Colonic mucosa (tissue), 4 donors: ENCODE measurements around the gene DAB2IP. TPM values are rescaled to one million over a fixed set of nuclear protein-coding genes. Genes with fewer than 3 reads are reported as not detected.

ENCODE experiments used
- DNase-seq: peaks from one replicate; pipeline ENCODE4 v3.0.0-alpha.2; 2020
- H3K27ac ChIP-seq: fragments of 200-600 bp; one replicate; pipeline ENCODE4 v1.8.0; 2021
- H3K27me3 ChIP-seq: fragments of 200-600 bp; one replicate; pipeline ENCODE4 v1.8.0; 2021
- H3K36me3 ChIP-seq: fragments of 200-600 bp; one replicate; pipeline ENCODE4 v1.8.0; 2021
- H3K4me1 ChIP-seq: fragments of 200-600 bp; one replicate; pipeline ENCODE4 v1.8.0; 2021; ENCODE audit warnings: mild to moderate bottlenecking
- H3K4me3 ChIP-seq: fragments of 200-600 bp; one replicate; pipeline ENCODE4 v1.8.0; 2021
- H3K9ac ChIP-seq, 2 donors: one replicate each; pipeline ENCODE4 v1.7.0; 2013; ENCODE audit warnings: control low read depth in 2 of 2, low read depth in 2 of 2, low read length in 2 of 2
- H3K9me3 ChIP-seq: fragments of 200-600 bp; one replicate; pipeline ENCODE4 v1.8.0; 2021
- CTCF ChIP-seq: fragments of 200-600 bp; IDR thresholded peaks from one replicate; pipeline ENCODE4 v1.8.0; 2022; ENCODE audit warnings: antibody characterized with exemption, mild to moderate bottlenecking
- intact Hi-C: fragments of 100-400 bp; cut with DNase I; formaldehyde crosslinking; loops from one replicate; pipeline ENCODE4 v1.14.1; 2022
- total RNA-seq, 2 donors: library from RNA; stranded (reverse); fragmentation: NEBNext Ultra II Directional in 1 of 2; extraction: Animal tissue kit (Norgen Biotek cat#: 25700) in 1 of 2; gene quantifications; one replicate each; pipeline ENCODE4 v1.2.1, GENCODE V29; 2021
- donor health status: healthy.
- donor health status: DM: no; HTN: no; CAD: no.
- donor health status: DM: no; HTN: no; CAD: no.

Gene DAB2IP
- total RNA-seq, 2 donors from 2014 or later: 126 to 130 TPM

- Histone ChIP-seq H3K36me3 (peaks cover 17% of the 10 kb centered on the region), H3K9me3 (no peaks in the 10 kb centered on the region), H3K27me3 (no peaks in the 10 kb centered on the region), H3K9ac (no peak overlapping the region), H3K27ac (no peak overlapping the region), H3K4me1 (no peaks in the 10 kb centered on the region), H3K4me3 (no peak overlapping the region)
- DNase-seq: no peak
- intact Hi-C loops: no loop called here
- TF ChIP-seq CTCF: no peak
These were observed 115.8 kb downstream of the DAB2IP start for GRCh38 chr9:121767171-121767769.

- peaks cover 17% of the 10 kb centered on the region for H3K36me3 ChIP-seq
- H3K27ac ChIP-seq: no peak overlapping the region
- no peak overlapping the region for H3K4me3 ChIP-seq
- intact Hi-C loops: no loop called here
- no peaks in the 10 kb centered on the region for H3K27me3 ChIP-seq
- TF ChIP-seq CTCF: no peak
- no peaks in the 10 kb centered on the region for H3K9me3 ChIP-seq
- no peak overlapping the region for H3K9ac ChIP-seq
- no peaks in the 10 kb centered on the region for H3K4me1 ChIP-seq
- DNase-seq: no peak
These were observed 117.1 kb downstream of the DAB2IP start for GRCh38 chr9:121768416-121769015.

- no peak overlapping the region for H3K27ac ChIP-seq
- H3K27me3 ChIP-seq: no peaks in the 10 kb centered on the region
- no peak overlapping the region for H3K4me3 ChIP-seq
- H3K36me3 ChIP-seq: peaks cover 17% of the 10 kb centered on the region
- no peak for DNase-seq
- TF ChIP-seq CTCF: no peak
- no peaks in the 10 kb centered on the region for H3K9me3 ChIP-seq
- H3K9ac ChIP-seq: no peak overlapping the region
- no peaks in the 10 kb centered on the region for H3K4me1 ChIP-seq
- intact Hi-C loops: no loop called here
These were observed 118.5 kb downstream of the DAB2IP start for GRCh38 chr9:121769939-121770338.

GRCh38 chr9:121770415-121771273 lies 119.2 kb downstream of the DAB2IP start:
- H3K4me1 ChIP-seq: no peaks in the 10 kb centered on the region
- no peak overlapping the region for H3K27ac ChIP-seq
- DNase-seq: no peak
- H3K9me3 ChIP-seq: no peaks in the 10 kb centered on the region
- H3K9ac ChIP-seq: no peak overlapping the region
- intact Hi-C loops: no loop called here
- no peaks in the 10 kb centered on the region for H3K27me3 ChIP-seq
- H3K4me3 ChIP-seq: no peak overlapping the region
- peaks cover 22% of the 10 kb centered on the region for H3K36me3 ChIP-seq
- TF ChIP-seq CTCF: no peak

- Histone ChIP-seq H3K4me1 (no peaks in the 10 kb centered on the region), H3K4me3 (no peak overlapping the region), H3K27me3 (no peaks in the 10 kb centered on the region), H3K9me3 (no peaks in the 10 kb centered on the region), H3K27ac (no peak overlapping the region), H3K36me3 (peaks cover 29% of the 10 kb centered on the region), H3K9ac (no peak overlapping the region)
- intact Hi-C loops: no loop called here
- no peak for DNase-seq
- no peak for TF ChIP-seq CTCF
These were observed 120.0 kb downstream of the DAB2IP start for GRCh38 chr9:121771418-121771817.
